GM12865 (cell line): Measurements from ENCODE around the gene TNNT2.

ENCODE experiments used
- DNase-seq: peaks from one replicate; pipeline ENCODE4 v3.0.0; 2010; ENCODE audit warnings: low read depth
- H3K4me3 ChIP-seq: 2 replicates; pipeline ENCODE4 v1.5.1; 2011; ENCODE audit warnings: mild to moderate bottlenecking, low read depth, low read length, control low read depth
- TF ChIP-seq, protein P1 (sequence below): IDR thresholded peaks from 2 replicates; pipeline ENCODE4 v1.5.1; 2011; ENCODE audit warnings: low read length, control low read depth, low read depth, inconsistent platforms; ENCODE audit not compliant: insufficient read depth; ENCODE audit errors: missing control alignments

The TNNT2 gene

DNA sequence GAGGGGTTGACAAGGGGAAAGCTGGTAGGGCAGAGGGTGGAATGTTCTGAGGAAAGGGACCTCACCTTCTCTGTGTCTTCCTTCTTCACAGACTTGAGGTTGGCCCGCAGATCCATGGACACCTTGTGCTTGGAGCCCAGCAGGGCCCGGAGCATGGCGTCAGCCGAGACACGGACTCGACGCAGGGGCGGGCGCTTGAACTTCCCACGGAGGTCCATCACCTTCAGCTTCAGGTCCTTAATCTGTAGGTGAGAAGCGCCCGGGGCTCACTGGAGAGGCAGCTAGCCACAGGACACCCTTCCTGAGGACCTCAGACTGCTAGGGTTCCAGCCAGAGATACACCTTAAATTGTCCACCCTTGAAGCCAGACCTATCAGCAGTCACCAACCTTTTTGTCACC is 33.8 kb upstream of the TNNT2 start:
- DNase-seq = no peak
- H3K4me3 ChIP-seq = no peak overlapping the region
- TF ChIP-seq, protein P1, sequence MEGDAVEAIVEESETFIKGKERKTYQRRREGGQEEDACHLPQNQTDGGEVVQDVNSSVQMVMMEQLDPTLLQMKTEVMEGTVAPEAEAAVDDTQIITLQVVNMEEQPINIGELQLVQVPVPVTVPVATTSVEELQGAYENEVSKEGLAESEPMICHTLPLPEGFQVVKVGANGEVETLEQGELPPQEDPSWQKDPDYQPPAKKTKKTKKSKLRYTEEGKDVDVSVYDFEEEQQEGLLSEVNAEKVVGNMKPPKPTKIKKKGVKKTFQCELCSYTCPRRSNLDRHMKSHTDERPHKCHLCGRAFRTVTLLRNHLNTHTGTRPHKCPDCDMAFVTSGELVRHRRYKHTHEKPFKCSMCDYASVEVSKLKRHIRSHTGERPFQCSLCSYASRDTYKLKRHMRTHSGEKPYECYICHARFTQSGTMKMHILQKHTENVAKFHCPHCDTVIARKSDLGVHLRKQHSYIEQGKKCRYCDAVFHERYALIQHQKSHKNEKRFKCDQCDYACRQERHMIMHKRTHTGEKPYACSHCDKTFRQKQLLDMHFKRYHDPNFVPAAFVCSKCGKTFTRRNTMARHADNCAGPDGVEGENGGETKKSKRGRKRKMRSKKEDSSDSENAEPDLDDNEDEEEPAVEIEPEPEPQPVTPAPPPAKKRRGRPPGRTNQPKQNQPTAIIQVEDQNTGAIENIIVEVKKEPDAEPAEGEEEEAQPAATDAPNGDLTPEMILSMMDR = no peak

DNA sequence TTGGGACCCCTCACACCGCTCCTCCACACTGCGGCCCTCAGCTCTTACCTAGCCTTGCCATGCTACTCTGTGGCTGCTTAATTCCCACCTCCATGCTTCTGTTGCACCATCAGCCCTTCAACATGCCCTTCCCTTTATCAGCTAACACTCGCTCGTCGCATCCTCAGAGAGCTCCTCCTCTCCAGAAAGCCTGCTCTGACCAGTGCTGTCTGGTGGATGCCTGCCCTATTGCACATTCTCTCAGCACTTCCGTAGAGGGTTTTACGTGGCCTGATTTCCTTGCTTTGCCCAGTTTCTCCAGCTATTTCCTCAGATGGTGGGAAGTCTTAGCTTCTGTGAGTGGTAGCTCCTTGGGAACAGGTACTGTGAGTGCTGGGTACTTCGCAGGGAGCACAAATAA is 32.0 kb upstream of the TNNT2 start:
- H3K4me3 ChIP-seq = no peak overlapping the region
- TF ChIP-seq, protein P1 = no peak
- no peak for DNase-seq

DNA sequence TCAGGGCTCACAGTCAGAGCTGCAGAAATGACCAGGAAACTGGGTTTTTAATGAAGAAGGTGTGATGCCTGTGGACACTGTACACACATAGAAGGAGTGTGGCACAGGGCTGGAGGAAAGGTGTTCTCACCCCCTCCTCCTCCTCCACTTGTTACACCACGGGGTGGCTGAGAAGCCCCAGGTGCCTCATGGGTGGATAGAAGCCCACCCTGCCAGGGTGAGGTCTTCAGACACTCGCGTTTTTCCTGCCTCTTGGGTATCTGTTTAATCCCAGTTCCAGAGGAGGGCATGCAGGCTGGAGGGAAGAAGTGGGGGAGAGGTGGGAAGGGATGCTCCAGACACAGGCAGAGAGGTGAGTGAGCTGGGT is 31.3 kb upstream of the TNNT2 start:
- no peak for DNase-seq
- TF ChIP-seq, protein P1 = no peak
- no peak overlapping the region for H3K4me3 ChIP-seq

DNA sequence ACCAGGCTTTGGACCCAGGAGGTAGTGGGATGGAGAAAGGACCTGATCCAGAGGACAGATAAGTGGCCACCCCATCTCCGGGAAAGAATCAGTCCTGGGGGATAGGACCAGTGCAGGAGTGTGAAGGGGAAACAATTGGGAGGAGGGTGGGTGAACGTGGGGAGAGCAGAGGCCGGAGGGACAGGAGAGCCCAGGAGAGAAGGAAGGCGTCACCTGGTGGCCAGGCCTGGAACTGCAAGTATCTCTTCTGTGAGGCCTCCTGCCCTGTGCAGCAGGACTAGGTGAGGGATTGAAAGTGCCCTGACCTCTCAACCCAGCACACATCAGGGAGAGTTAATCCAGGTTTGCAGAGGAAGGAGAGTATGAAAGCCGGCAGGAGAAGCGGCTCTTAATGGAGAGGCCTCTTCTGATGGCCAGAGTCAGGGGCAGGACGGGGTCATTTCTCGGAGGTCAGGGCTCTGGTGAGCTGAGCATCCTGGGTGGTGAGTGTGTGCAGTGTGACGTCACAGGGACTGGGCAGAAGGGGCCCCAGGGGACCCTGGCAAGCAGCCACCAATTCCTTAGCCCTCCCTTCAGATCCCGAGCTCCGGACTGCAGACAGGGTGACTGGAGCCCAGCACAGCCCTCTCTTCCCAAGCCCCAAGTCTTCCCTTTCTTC is 30.8 kb upstream of the TNNT2 start:
- peak; percentile 85 for DNase-seq
- TF ChIP-seq, protein P1 = peak; percentile 99
- H3K4me3 ChIP-seq = no peak overlapping the region

DNA sequence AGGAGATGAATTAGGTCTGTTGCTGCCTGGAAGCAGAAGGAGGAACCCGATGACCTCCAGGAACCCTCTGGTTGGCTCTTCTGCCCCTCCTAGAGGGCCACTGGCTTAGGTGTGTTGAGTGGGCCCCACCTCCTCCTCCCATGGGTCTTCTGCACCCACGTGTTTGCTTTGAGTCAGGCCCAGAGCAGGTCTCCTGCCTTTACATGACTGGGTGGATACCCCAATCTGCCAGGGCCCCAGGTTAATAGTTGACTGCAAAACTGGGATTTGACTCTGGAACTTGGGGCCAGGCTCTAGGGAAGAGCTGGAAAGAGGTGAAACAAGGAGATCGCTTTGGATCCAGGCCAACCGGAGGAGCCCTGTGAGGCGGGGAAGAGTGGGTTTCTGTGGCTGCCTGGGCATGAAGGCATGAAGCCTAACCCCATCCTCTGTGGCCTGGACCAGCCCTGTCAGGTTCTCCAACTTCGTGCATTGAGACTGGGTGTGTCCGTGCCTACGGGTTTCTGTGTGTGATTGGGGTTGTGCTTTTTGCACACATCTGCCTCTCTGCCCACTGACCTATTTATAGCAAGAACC is 29.4 kb upstream of the TNNT2 start:
- TF ChIP-seq, protein P1 = no peak
- no peak overlapping the region for H3K4me3 ChIP-seq
- DNase-seq = peak; percentile 74

DNA sequence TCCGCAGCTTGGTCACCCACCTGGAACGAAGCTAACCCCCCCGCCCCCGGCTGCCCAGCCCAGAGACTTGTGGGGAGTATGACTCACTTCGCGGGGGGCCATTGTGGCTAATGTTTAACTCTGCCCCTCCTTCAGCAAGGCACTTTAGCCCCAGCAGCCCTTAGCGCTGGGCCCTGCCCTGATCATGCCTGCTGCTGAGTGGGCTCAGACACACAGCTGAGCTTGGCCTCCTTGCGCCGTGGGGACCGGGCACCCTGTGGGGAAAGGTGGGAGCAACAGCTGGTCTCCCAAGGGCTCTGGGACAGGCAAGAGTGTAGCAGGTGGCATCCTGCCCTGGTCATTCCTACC is 28.0 kb upstream of the TNNT2 start:
- peak; percentile 70 for DNase-seq
- TF ChIP-seq, protein P1 = no peak
- no peak overlapping the region for H3K4me3 ChIP-seq
